ENCODE data around the gene TIAM2. TPM values are rescaled to one million over a fixed set of nuclear protein-coding genes. Genes with fewer than 3 reads are reported as not detected.

The TIAM2 gene
- total and polyA plus RNA-seq, 9 of the 15 experiments (the other 6 are each of a cell fraction or from before 2014, with no cell fraction given): 0.73 to 6.5 (median 4.3) TPM

DNA sequence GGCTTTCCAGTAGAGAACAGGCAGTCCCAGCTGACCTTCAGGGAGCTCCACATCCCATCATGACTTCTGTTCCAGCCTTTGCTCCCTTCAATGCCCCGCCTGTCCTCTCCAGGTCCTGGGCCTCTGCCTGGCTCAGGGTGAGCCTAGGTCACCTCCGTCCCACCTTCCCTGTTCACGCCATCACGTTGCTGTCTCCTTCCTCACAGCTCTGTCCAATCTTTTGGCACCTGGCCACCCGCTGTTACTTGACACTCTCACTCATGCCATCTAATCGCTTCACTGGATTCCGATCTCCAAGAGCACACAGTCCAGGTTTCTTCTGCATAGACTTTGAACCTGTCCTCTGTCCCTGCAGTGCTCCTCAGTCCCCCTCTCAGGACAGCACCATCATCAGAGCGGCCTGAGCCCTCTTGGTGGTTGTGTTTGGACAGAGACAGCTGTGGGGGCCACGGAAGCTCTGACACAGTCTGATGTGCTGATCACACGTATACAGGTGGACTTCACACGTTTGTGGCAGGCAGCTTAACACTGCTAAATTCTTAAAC lies 34.7 kb upstream of the TIAM2 start:
- CTCF ChIA-PET (ENCODE audit: low intra/inter-chr PET ratio): no interaction called here
- no peak for TF ChIP-seq ZNF121 (CRISPR knock-in tag; conservative IDR thresholded peaks at IDR 0.05)
- TF ChIP-seq, protein P1, sequence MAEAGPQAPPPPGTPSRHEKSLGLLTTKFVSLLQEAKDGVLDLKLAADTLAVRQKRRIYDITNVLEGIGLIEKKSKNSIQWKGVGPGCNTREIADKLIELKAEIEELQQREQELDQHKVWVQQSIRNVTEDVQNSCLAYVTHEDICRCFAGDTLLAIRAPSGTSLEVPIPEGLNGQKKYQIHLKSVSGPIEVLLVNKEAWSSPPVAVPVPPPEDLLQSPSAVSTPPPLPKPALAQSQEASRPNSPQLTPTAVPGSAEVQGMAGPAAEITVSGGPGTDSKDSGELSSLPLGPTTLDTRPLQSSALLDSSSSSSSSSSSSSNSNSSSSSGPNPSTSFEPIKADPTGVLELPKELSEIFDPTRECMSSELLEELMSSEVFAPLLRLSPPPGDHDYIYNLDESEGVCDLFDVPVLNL (CRISPR knock-in tag; IDR thresholded peaks at IDR 0.05; ENCODE audit: low read depth): no peak
- peak; percentile 79 for TF ChIP-seq NFIC (IDR thresholded peaks at IDR 0.05)
- TF ChIP-seq TRIM28 (IDR thresholded peaks at IDR 0.05): no peak
- TF ChIP-seq, protein P2, sequence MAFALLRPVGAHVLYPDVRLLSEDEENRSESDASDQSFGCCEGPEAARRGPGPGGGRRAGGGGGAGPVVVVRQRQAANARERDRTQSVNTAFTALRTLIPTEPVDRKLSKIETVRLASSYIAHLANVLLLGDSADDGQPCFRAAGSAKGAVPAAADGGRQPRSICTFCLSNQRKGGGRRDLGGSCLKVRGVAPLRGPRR (CRISPR knock-in tag; IDR thresholded peaks at IDR 0.05): no peak
- TF ChIP-seq HNRNPH1 (optimal IDR thresholded peaks at IDR 0.05; ENCODE audit: low read depth, low read length): no peak
- 31% methylated on average over 11 of the region's 11 CpGs for WGBS (ENCODE audit: insufficient coverage, low coverage, missing lambda C conversion rate)

More for the DNA sequence above, 34.7 kb upstream of the TIAM2 start:
- in situ Hi-C loops (cut with MboI): no loop called here
- intact Hi-C loops (cut with micrococcal nuclease): no loop called here
- Histone ChIP-seq H3K9me3 (replicated peaks; ENCODE audit: control insufficient read depth, insufficient read depth, low read depth, low read length) (no peaks in the 10 kb centered on the region), H3K4me3 (no peak overlapping the region), H2AFZ (ENCODE audit: low read depth, low read length) (no peak overlapping the region), H3K27ac (ENCODE audit: extremely low read depth, low read depth, low read length) (no peak overlapping the region), H4K20me1 (replicated peaks; ENCODE audit: control insufficient read depth, insufficient read depth, low read length) (no peaks in the 10 kb centered on the region), H3K27me3 (ENCODE audit: control insufficient read depth in 2 of 2, insufficient read depth in 2 of 2, low read length in 2 of 2) (no peaks in the 10 kb centered on the region), H3K4me1 (replicated peaks in 1 of 2; ENCODE audit: control insufficient read depth in 2 of 2, insufficient read depth in 2 of 2, low read length in 2 of 2) (no peaks in the 10 kb centered on the region; a peak in 1 of 5 replicates), H3K36me3 (ENCODE audit: control insufficient read depth, insufficient read depth, low read length) (no peaks in the 10 kb centered on the region), H3K9me1 (ENCODE audit: control insufficient read depth, insufficient read depth, low read length) (no peaks in the 10 kb centered on the region), H3K4me2 (ENCODE audit: insufficient read depth, low read length) (no peak overlapping the region), H3K9ac (ENCODE audit: insufficient read depth in 1 of 2, low read depth in 2 of 2, low read length in 2 of 2) (no peak overlapping the region), H3K79me2 (ENCODE audit: control insufficient read depth, insufficient read depth, low read length) (no peaks in the 10 kb centered on the region)
- POLR2A ChIA-PET: no interaction called here
- no TSS peak for BruUV-seq (replicated peaks)
- FAIRE-seq (no peak), ATAC-seq (peak; percentile 62), DNase-seq (ENCODE audit: extremely low read depth in 1 of 4, low spot score in 3 of 4) (peak in 2 of 4 experiments; percentile 10 to 17)

Data from K562 (cell line).